ENCODE data around the gene LAMA3. TPM values are rescaled to one million over a fixed set of nuclear protein-coding genes. Genes with fewer than 3 reads are reported as not detected.
A peak's percentile ranks its signal among the peaks of the same experiment; 100 is the strongest.

LAMA3 gene
- total RNA-seq, 2 experiments from 2014 or later, result 0.05 to 0.18 TPM

GRCh38 chr18:23857164-23857552 is 167.9 kb downstream of the LAMA3 start:
- no peak for DNase-seq
- Mint-ChIP-seq H3K27ac (no peak overlapping the region), H3K4me1 (peaks cover 17% of the 10 kb centered on the region), H3K27me3 (peaks cover 2% of the 10 kb centered on the region), H3K4me3 (no peak overlapping the region), H3K36me3 (ENCODE audit: low read depth) (no peaks in the 10 kb centered on the region), H3K9me3 (no peaks in the 10 kb centered on the region)
- POLR2A ChIA-PET, result no interaction called here
- CTCF ChIA-PET, result no interaction called here

GRCh38 chr18:23857756-23858155 is 168.5 kb downstream of the LAMA3 start:
- Mint-ChIP-seq H3K4me3 (no peak overlapping the region), H3K27me3 (no peaks in the 10 kb centered on the region), H3K27ac (no peak overlapping the region), H3K9me3 (no peaks in the 10 kb centered on the region), H3K36me3 (ENCODE audit: low read depth) (no peaks in the 10 kb centered on the region), H3K4me1 (peaks cover 21% of the 10 kb centered on the region)
- CTCF ChIA-PET, result interaction anchor here (0.6 kb wide), 1 partner anchor 61 kb away, joined by 3 read pairs; no protein-coding TSS in a partner anchor
- POLR2A ChIA-PET, result no interaction called here
- no peak for DNase-seq

- peaks cover 36% of the 10 kb centered on the region for H3K4me1 Mint-ChIP-seq
- H3K27ac Mint-ChIP-seq, result no peak overlapping the region
- DNase-seq, result no peak
- ChIA-PET CTCF (interaction anchor here (0.7 kb wide), 2 partner anchors 237 to 601 kb away, joined by 3 read pairs; partner anchors contain the start of gene HRH4), POLR2A (interaction anchor here (0.8 kb wide), 1 partner anchor 13 kb away, joined by 3 read pairs; no protein-coding TSS in a partner anchor)
- peaks cover 6% of the 10 kb centered on the region for H3K36me3 Mint-ChIP-seq (ENCODE audit: low read depth)
- no peak overlapping the region for H3K4me3 Mint-ChIP-seq
- H3K9me3 Mint-ChIP-seq, result peaks cover 4% of the 10 kb centered on the region
- H3K27me3 Mint-ChIP-seq, result no peaks in the 10 kb centered on the region
These were observed 170.4 kb downstream of the LAMA3 start for GRCh38 chr18:23859466-23860336.

DNA sequence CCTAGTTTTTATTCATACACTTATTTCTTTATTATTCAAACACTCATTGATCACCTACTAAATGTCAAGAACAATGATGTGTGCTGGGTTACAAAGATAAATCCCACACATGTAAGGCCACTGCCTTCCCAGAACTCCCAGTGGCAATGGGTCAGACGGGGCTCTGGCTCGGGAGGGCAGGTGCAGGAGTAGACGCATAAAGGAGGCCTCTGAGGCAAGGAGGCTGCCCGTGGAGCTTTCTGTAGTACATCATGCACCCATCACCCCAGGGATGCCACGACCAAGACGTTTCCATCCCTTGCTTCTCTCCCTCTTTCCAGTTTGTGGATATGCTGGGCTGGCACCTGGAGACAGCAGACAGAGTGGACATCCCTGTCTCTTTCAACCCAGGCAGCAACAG is 172.1 kb downstream of the LAMA3 start:
- H3K36me3 Mint-ChIP-seq (ENCODE audit: low read depth), result peaks cover 13% of the 10 kb centered on the region
- H3K4me1 Mint-ChIP-seq, result peaks cover 53% of the 10 kb centered on the region
- CTCF ChIA-PET, result interaction anchor here (0.8 to 2.4 kb wide), 2 partner anchors 57 to 65 kb away, joined by 3 to 10 read pairs; no protein-coding TSS in a partner anchor

DNA sequence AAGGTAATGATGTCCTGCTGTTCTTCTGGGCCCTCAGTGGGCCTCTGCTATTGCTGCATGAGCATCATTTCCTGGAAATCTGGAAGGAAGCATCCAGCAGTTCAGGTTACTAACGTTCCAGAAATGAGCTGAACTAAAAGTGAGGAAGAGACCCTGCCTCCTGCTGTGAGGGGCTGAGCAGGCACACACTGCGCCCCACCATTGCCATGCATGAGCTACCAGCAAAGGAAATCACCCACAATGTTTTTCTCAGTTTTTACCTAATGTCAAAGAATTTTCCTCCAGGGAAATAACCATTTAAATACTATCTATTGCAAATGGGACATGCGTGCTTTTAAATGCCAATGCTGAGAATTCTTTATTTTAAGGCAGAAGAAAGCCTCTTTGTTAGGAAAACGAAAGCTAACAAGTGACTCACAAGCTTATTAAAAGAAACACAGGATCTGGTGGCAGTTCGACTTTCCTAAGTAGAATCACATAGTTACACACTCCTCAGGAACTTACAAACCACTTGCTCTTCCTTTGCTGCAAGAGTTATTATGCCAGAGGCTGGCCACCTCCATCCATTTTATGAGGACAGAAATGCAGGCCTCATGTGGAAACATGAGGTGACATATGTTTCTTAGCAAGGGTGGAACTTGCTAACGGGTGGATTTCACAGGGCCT is 172.7 kb downstream of the LAMA3 start:
- Mint-ChIP-seq H3K36me3 (ENCODE audit: low read depth) (peaks cover 13% of the 10 kb centered on the region), H3K4me1 (peaks cover 52% of the 10 kb centered on the region), H3K4me3 (no peak overlapping the region), H3K27me3 (no peaks in the 10 kb centered on the region), H3K27ac (peak overlapping the region; percentile 68), H3K9me3 (peaks cover 4% of the 10 kb centered on the region)
- DNase-seq, result no peak
- ChIA-PET CTCF (interaction anchor here (0.8 to 2.4 kb wide), 2 partner anchors 57 to 65 kb away, joined by 3 to 10 read pairs; no protein-coding TSS in a partner anchor), POLR2A (interaction anchor here (1.3 to 1.7 kb wide), 3 partner anchors 9 to 67 kb away, joined by 3 to 6 read pairs (median 4); no protein-coding TSS in a partner anchor)

More for the DNA sequence above, 172.1 kb downstream of the LAMA3 start:
- POLR2A ChIA-PET, result interaction anchor here (1.3 to 1.7 kb wide), 2 partner anchors 10 to 33 kb away, joined by 3 to 6 read pairs; no protein-coding TSS in a partner anchor
- no peak for DNase-seq
- Mint-ChIP-seq H3K4me3 (no peak overlapping the region), H3K27me3 (no peaks in the 10 kb centered on the region), H3K27ac (no peak overlapping the region), H3K9me3 (peaks cover 4% of the 10 kb centered on the region)

GRCh38 chr18:23864624-23865023 is 175.4 kb downstream of the LAMA3 start:
- H3K4me3 Mint-ChIP-seq, result no peak overlapping the region
- ChIA-PET POLR2A (no interaction called here), CTCF (interaction anchor here (1.4 kb wide), 1 partner anchor 54 kb away, joined by 5 read pairs; no protein-coding TSS in a partner anchor)
- peak; percentile 66 for DNase-seq
- H3K9me3 Mint-ChIP-seq, result peaks cover 4% of the 10 kb centered on the region
- H3K4me1 Mint-ChIP-seq, result peaks cover 56% of the 10 kb centered on the region
- peaks cover 4% of the 10 kb centered on the region for H3K27me3 Mint-ChIP-seq
- H3K27ac Mint-ChIP-seq, result peak overlapping the region; percentile 82
- H3K36me3 Mint-ChIP-seq (ENCODE audit: low read depth), result peaks cover 13% of the 10 kb centered on the region

DNA sequence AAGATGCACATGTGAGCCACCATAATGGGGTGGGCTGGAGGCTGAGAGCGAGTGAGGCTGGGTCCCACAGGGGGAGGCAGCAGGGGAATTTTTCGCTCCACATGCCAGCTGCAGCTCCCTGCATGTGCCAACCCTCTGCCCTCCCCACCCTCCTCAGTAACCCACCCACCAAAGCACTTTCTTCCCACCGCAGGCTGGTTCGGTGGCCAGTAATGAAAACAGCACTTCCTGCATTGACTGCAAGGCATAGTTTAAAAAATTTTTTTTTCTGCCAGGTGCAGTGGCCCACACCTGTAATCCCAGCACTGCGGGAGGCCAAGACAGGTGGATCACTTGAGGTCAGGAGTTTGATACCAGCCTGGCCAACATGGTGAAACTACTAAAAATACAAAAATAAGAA is 177.8 kb downstream of the LAMA3 start:
- Mint-ChIP-seq H3K27me3 (peaks cover 4% of the 10 kb centered on the region), H3K4me1 (peaks cover 57% of the 10 kb centered on the region), H3K27ac (no peak overlapping the region), H3K9me3 (peaks cover 4% of the 10 kb centered on the region), H3K36me3 (ENCODE audit: low read depth) (peaks cover 13% of the 10 kb centered on the region), H3K4me3 (no peak overlapping the region)
- DNase-seq, result no peak
- ChIA-PET CTCF (no interaction called here), POLR2A (no interaction called here)

- POLR2A ChIA-PET, result no interaction called here
These were observed 179.0 kb downstream of the LAMA3 start for GRCh38 chr18:23868136-23868785.

DNA sequence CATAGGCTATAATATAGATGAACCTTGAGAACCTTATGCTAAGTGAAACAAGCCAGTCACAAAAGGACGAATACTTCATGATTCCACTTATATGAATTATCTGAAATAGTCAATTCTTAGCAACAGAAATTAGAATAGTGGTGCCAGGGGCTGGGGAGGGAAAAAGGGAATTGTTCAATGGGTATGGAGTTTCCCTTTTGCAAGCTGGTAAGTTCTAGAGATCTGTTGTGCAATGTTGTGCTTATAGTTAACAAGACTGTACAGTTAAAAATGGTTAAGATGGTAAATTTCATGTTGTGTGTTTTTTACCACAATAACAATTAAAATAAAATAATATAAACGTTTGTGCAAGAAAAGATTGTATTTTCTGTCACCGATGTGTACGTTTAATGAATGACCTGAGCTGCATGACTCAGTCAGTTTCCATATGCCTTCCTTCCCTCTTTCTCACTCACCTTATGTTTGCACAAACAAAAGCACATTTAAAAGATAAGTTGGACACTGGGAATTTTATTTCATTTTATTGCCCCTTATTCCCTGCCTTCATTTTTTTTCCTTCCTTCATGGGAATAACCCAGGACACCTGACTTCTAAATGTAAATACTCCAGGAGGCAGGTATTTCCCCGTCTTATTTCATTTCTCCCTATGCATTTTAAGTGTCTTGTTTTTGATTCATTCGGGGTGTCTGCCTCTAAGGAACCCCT is 181.6 kb downstream of the LAMA3 start:
- no peaks in the 10 kb centered on the region for H3K9me3 Mint-ChIP-seq
- DNase-seq, result no peak
- no peaks in the 10 kb centered on the region for H3K36me3 Mint-ChIP-seq (ENCODE audit: low read depth)
- no peak overlapping the region for H3K4me3 Mint-ChIP-seq
- H3K27me3 Mint-ChIP-seq, result peaks cover 18% of the 10 kb centered on the region
- ChIA-PET CTCF (no interaction called here), POLR2A (interaction anchor here (0.9 to 1.4 kb wide), 3 partner anchors 9 to 141 kb away, joined by 3 to 6 read pairs (median 4); no protein-coding TSS in a partner anchor)
- peaks cover 35% of the 10 kb centered on the region for H3K4me1 Mint-ChIP-seq
- peak overlapping the region; percentile 47 for H3K27ac Mint-ChIP-seq

More at GRCh38 chr18:23868136-23868785, 179.0 kb downstream of the LAMA3 start:
- Mint-ChIP-seq H3K27ac (no peak overlapping the region), H3K4me3 (no peak overlapping the region), H3K4me1 (peaks cover 60% of the 10 kb centered on the region), H3K27me3 (peaks cover 11% of the 10 kb centered on the region), H3K9me3 (peaks cover 4% of the 10 kb centered on the region), H3K36me3 (ENCODE audit: low read depth) (peaks cover 13% of the 10 kb centered on the region)
- CTCF ChIA-PET, result no interaction called here
- DNase-seq, result no peak

- Mint-ChIP-seq H3K4me3 (no peak overlapping the region), H3K9me3 (no peaks in the 10 kb centered on the region), H3K27me3 (peaks cover 20% of the 10 kb centered on the region), H3K36me3 (ENCODE audit: low read depth) (no peaks in the 10 kb centered on the region), H3K27ac (peak overlapping the region; percentile 47), H3K4me1 (peaks cover 30% of the 10 kb centered on the region)
- peak; percentile 65 for DNase-seq
- ChIA-PET POLR2A (interaction anchor here (0.9 to 1.4 kb wide), 5 partner anchors 10 to 141 kb away, joined by 3 to 6 read pairs (median 4); no protein-coding TSS in a partner anchor), CTCF (no interaction called here)
These were observed 182.2 kb downstream of the LAMA3 start for GRCh38 chr18:23871410-23871809.

DNA sequence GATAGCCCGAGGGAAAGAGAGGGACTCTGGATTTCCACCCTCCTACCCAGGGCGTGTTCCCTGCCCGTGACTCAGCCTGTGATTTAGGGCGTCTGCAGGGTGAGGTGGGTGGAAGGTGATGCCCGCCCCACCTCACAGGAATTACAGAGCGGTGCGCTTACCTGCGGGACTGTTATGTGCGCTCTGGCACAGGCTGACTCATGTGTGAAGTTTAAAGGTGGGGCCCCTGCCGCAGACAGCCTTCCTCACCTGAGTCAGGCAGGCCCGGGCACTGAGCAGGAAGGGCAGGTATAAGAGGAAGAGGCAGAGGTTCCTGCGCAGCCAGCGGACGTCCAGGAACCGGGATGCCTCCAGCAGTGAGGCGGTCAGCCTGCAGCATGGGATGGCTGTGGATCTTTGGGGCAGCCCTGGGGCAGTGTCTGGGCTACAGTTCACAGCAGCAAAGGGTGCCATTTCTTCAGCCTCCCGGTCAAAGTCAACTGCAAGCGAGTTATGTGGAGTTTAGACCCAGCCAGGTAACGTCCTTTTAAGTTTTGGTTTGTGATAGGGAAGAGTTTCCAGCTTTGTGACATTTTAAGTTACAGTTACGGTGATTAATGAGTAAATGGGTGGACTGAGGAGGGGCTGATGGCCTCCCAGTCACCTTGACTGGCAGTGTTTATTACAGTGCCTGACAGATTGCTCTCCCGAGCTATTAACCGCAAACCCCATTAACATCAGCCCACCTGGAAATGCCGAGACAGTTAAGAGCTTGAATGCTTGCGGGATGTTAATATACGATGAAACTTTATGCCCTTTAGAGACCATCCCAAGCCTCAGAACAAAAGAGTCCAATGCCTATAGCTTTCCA is 183.7 kb downstream of the LAMA3 start:
- Mint-ChIP-seq H3K4me3 (no peak overlapping the region), H3K27me3 (peaks cover 20% of the 10 kb centered on the region), H3K4me1 (peaks cover 26% of the 10 kb centered on the region), H3K36me3 (ENCODE audit: low read depth) (no peaks in the 10 kb centered on the region), H3K9me3 (no peaks in the 10 kb centered on the region), H3K27ac (no peak overlapping the region)
- DNase-seq, result no peak
- CTCF ChIA-PET, result no interaction called here
- POLR2A ChIA-PET, result interaction anchor here (0.7 kb wide), 1 partner anchor 13 kb away, joined by 3 read pairs; no protein-coding TSS in a partner anchor

Measured in activated CD4-positive, alpha-beta memory T cell treated with anti-CD3 and anti-CD28 coated beads, Interleukin-2, amount 10 ng/mL, durations not matched to agents 7 days and 5 days (primary cell).